Measurements from ENCODE around the gene VPS13D.
"Not testable (repeated sequence)": the region's sequence is repeated elsewhere in the genome, so short reads cannot be mapped to it uniquely, and the experiment has no call there.

VPS13D gene

GRCh38 chr1:12444329-12444841 is 214.6 kb downstream of the VPS13D start:
- no peak for DNase-seq (ENCODE audit: low read depth in 1 of 2, low spot score in 1 of 2)

DNA sequence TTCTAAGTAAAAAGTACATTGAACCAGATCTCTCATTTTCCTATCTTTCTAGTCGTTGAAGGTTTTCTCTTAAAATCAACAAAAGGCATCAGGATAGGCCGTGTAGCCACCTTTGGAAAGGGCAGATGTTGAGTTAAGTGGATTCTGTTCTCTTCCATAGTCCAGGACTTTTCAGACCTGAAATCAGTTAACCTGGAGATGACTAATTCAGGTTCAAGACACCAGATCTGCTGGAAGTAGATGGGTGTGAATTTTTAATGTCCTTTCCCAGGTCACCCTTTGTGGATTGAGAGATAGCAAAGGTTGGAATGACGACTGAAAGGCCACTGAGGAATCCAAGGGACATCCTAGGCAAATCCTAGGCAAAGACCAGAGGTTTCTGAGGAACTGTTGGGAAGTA is 215.4 kb downstream of the VPS13D start:
- DNase-seq (ENCODE audit: low read depth in 1 of 2, low spot score in 1 of 2): no peak

DNA sequence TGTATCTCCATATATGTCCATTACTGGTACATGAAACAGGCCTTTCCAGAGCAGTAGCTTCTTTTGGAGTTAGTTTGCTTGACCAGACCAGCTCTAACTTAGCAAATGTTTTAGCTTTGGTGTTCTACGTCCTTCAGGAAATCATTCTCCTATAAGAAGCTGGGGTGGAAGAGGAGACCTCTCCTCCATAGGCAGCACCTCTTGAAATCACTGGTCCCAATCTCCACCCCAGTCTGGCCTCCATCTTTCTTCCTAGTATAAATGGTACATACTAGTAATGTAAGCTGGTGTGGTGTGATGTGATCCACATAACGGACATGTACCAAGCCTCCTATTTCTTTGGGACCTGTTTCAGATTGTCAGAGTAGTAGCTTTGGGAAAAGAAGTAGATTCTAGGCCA is 216.8 kb downstream of the VPS13D start:
- no peak for DNase-seq (ENCODE audit: low read depth in 1 of 2, low spot score in 1 of 2)

- no peak for DNase-seq (ENCODE audit: low read depth in 1 of 2, low spot score in 1 of 2)
Observed at GRCh38 chr1:12447307-12447706, 217.5 kb downstream of the VPS13D start.

- DNase-seq (ENCODE audit: low read depth in 1 of 2, low spot score in 1 of 2): no peak
Observed at GRCh38 chr1:12447849-12448312, 218.1 kb downstream of the VPS13D start.

DNA sequence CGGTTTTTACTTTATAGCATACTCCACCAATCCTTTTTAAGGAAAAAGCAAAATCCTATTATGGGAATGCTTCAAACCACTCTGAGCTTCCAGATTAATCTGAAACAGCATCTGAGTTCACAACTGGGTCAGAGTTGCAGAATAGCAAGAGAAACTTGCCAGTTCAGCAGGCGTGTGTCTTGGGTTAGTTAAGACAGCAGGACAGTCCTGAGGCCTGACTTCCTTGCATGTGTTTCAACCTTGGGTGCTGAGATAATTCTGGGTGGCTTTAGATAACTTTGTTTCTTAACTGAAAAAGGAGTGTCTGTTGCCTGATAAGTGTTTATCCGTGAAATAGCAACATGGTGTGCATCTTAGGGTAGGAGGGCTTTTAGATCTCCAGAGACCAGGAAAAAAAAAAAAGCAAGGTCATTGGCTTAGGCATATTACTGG is 218.9 kb downstream of the VPS13D start:
- no peak for DNase-seq (ENCODE audit: low read depth in 1 of 2, low spot score in 1 of 2)

- DNase-seq (ENCODE audit: low read depth in 1 of 2, low spot score in 1 of 2): no peak
Observed at GRCh38 chr1:12450090-12450755, 220.4 kb downstream of the VPS13D start.

GRCh38 chr1:12450756-12451559 is 221.1 kb downstream of the VPS13D start:
- no peak for DNase-seq (ENCODE audit: low read depth in 1 of 2, low spot score in 1 of 2)

GRCh38 chr1:12451560-12451900 is 221.7 kb downstream of the VPS13D start:
- DNase-seq (ENCODE audit: low read depth in 1 of 2, low spot score in 1 of 2): no peak

DNA sequence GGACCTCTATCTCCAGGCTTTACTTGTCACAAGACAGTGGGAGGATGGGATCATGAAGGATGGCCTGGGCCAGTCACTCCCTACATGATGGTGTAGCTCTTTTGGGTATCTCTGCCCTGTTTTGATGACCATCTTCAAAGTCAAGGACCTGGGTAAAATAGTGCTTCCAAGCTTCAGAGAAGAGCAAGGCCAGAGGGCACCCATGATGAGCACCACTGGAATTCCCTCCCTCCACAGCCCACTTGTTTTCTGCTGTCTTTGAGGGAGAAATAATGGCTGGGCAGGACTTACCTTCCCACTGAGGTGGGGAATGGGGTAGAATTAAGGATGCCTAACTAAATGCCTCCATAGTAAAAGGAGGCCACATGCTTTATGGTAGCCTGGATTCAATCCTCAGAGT is 222.4 kb downstream of the VPS13D start:
- no peak for DNase-seq (ENCODE audit: low read depth in 1 of 2, low spot score in 1 of 2)

DNA sequence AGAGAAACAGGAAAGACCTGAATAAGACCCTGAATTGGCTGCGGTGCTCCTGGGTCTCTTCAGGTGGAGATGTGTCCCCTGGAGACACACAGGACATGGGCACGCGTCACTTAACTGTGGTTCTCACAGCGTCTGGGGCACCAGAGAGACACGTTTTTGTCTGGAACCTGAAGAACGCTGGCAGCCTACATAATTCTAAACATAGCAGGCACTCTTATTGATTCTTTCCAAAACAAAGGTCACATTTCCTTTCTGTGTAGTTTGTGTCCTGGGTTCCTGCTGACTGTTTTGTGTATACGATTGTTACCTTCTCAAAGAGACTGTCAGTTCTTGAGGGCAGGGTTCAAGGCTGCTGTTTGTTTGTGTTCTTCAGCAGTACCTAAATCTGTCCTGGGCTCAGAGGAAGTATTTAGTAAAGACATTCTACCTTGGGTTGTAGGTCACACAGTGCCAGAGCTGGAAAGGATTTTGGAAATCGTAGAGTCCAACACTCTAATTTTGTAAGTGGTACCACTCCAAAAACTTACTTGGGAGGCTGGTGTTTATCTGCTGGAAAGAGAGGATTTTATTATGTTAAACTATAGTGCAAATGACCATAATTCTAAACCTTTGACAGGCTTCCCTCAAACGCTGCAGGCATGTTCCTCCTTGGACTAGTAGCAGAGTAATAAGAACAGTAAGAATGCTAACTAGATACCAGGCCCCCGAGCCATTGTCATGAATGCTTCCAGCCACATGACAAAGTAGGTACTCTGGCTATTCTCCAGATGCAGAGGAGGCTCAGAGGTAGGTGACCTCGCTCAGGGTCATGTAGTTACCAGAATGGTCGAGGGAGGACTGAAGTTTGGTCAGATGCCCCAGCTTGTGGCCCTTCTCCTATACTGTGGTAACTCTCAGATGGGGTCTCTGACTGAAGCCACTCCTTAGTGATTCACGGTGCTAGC is 223.8 kb downstream of the VPS13D start:
- no peak for DNase-seq (ENCODE audit: low read depth in 1 of 2, low spot score in 1 of 2)

DNA sequence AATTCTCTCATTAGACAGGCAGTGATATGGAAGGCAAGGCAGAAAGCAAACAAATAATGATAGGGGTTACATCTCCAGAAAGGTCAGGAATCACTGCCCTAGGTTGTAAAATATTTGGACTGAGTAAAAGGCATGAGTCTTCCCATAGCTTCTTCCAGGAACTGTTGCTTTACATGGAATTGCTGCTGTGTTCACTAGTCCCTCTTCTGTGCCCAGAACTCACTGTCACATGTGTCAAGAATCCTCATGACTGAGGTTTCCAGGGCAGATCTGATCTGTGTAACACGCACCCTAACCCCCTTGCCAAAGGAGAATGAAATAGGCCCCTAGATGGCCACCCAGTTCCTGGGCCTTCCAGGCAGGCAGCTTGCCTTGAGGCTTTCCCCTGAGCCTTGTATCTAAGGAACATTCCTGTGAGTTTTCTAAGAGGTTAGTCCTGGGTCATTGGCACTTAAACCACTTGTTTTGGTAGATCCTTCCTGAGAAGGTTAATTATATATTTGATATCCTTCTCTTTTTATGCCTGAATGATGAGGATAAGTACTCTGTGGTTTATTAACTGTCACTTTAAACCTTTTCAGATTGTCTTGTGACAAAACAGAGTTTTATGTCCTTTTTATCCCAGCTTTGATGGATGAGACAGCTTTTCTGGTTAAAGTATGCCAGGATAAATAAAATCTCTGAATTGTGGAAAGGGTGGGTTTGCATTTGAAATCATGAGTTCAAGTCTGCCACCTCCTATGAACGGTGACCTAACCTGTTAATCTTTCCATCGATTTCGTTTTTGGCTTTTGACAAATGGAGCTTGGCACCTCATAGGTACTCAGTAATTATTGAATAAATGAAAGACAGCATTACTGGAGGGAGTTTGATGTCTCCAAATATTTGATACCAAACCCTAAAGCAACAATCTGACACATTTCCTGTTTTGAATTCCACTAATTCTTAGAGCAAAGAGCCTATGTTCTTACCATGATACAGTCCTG is 224.9 kb downstream of the VPS13D start:
- no peak for DNase-seq (ENCODE audit: low read depth in 1 of 2, low spot score in 1 of 2)

GRCh38 chr1:12456081-12456480 is 226.3 kb downstream of the VPS13D start:
- not testable (repeated sequence) for DNase-seq (ENCODE audit: low read depth in 1 of 2, low spot score in 1 of 2)

- DNase-seq (ENCODE audit: low read depth in 1 of 2, low spot score in 1 of 2): no peak
Observed at GRCh38 chr1:12456979-12457378, 227.1 kb downstream of the VPS13D start.

DNA sequence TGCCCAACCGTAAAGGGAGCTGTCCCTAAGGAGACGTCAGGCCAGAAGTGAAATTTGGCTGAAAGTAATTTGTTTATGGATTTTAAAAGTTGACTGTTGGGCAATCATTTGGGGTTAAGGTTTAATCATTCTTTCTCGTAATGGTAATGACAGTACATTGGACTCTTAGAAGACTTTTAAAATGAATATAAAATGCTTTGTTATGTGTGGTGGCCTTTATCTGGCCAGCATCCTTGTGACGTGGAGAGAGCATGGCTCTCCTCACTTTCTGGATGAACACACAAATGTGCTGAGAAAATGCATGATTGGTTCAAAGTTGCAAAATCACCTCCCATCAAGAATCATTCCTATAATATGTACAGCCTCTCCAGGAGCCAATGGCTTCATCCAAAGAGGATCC is 227.9 kb downstream of the VPS13D start:
- DNase-seq (ENCODE audit: low read depth in 1 of 2, low spot score in 1 of 2): no peak

- DNase-seq (ENCODE audit: low read depth in 1 of 2, low spot score in 1 of 2): no peak
Observed at GRCh38 chr1:12458571-12458970, 228.7 kb downstream of the VPS13D start.

- DNase-seq (ENCODE audit: low read depth in 1 of 2, low spot score in 1 of 2): no peak
Observed at GRCh38 chr1:12460121-12460520, 230.3 kb downstream of the VPS13D start.

GRCh38 chr1:12460911-12461621 is 231.2 kb downstream of the VPS13D start:
- DNase-seq (ENCODE audit: low read depth in 1 of 2, low spot score in 1 of 2): no peak

- no peak for DNase-seq (ENCODE audit: low read depth in 1 of 2, low spot score in 1 of 2)
Observed at GRCh38 chr1:12461754-12462153, 231.9 kb downstream of the VPS13D start.

Measured in activated T-helper 1 cell treated with anti-CD3 and anti-CD28 coated beads, Interleukin-2, amount 50 U/mL, for 16 hours (primary cell).